Osteocyte (in vitro differentiated cells): ENCODE results near the gene TEX55. TPM values are rescaled to one million over a fixed set of nuclear protein-coding genes. Genes with fewer than 3 reads are reported as not detected.
"Not testable (repeated sequence)": the region's sequence is repeated elsewhere in the genome, so short reads cannot be mapped to it uniquely, and the experiment has no call there.

Experiments
- DNase-seq: peaks from one replicate; pipeline ENCODE4 v3.0.0; 2021; ENCODE audit warnings: mixed read lengths; ENCODE audit not compliant: unreplicated experiment; ENCODE audit errors: extremely low spot score
- H3K27ac Mint-ChIP-seq: one replicate; pipeline ENCODE4 v1.8.0; 2021; ENCODE audit warnings: mild to moderate bottlenecking, mixed read lengths; ENCODE audit not compliant: unreplicated experiment
- H3K27me3 Mint-ChIP-seq: one replicate; pipeline ENCODE4 v1.8.0; 2021; ENCODE audit warnings: mixed read lengths; ENCODE audit not compliant: unreplicated experiment
- H3K36me3 Mint-ChIP-seq: one replicate; pipeline ENCODE4 v1.8.0; 2021; ENCODE audit warnings: mixed read lengths; ENCODE audit not compliant: unreplicated experiment
- H3K4me1 Mint-ChIP-seq: one replicate; pipeline ENCODE4 v1.8.0; 2021; ENCODE audit warnings: mixed read lengths; ENCODE audit not compliant: unreplicated experiment
- H3K4me3 Mint-ChIP-seq: one replicate; pipeline ENCODE4 v1.8.0; 2021; ENCODE audit warnings: mild to moderate bottlenecking, moderate library complexity, mixed read lengths; ENCODE audit not compliant: unreplicated experiment
- H3K9me3 Mint-ChIP-seq: one replicate; pipeline ENCODE4 v1.8.0; 2021; ENCODE audit warnings: mixed read lengths; ENCODE audit not compliant: unreplicated experiment
- CTCF ChIP-seq: fragments of 200-600 bp; sonication (generic); IDR thresholded peaks from 2 replicates; pipeline ENCODE4 v1.5.0; 2021; ENCODE audit warnings: antibody characterized with exemption, mild to moderate bottlenecking, moderate library complexity
- total RNA-seq: library from RNA; stranded (reverse); gene quantifications from 2 replicates; pipeline ENCODE4 v1.2.1, GENCODE V29; 2021

The TEX55 gene
- total RNA-seq, 1 donor from 2014 or later, result not detected

GRCh38 chr3:119161240-119161639 lies 15.3 kb downstream of the TEX55 start:
- Mint-ChIP-seq H3K27ac (no peak overlapping the region), H3K4me3 (no peak overlapping the region), H3K9me3 (peaks cover 10% of the 10 kb centered on the region), H3K27me3 (no peaks in the 10 kb centered on the region), H3K36me3 (peaks cover 8% of the 10 kb centered on the region), H3K4me1 (no peaks in the 10 kb centered on the region)
- no peak for DNase-seq
- no peak for TF ChIP-seq CTCF

GRCh38 chr3:119164745-119165144 lies 18.8 kb downstream of the TEX55 start:
- H3K4me3 Mint-ChIP-seq, H3K36me3 Mint-ChIP-seq, H3K27ac Mint-ChIP-seq, H3K4me1 Mint-ChIP-seq, H3K27me3 Mint-ChIP-seq, DNase-seq: not testable (repeated sequence)
- H3K9me3 Mint-ChIP-seq, result peaks cover 10% of the 10 kb centered on the region

- Mint-ChIP-seq H3K36me3 (no peaks in the 10 kb centered on the region), H3K4me3 (no peak overlapping the region), H3K9me3 (peaks cover 2% of the 10 kb centered on the region), H3K27me3 (no peaks in the 10 kb centered on the region), H3K27ac (no peak overlapping the region), H3K4me1 (peaks cover 14% of the 10 kb centered on the region)
- DNase-seq, result no peak
- TF ChIP-seq CTCF, result no peak
Measured at GRCh38 chr3:119170821-119171220, 24.9 kb downstream of the TEX55 start.

- Mint-ChIP-seq H3K4me3 (peak within 1 kb of the TSS; percentile 8), H3K36me3 (no peaks in the 10 kb centered on the region), H3K27ac (no peak within 1 kb of the TSS), H3K27me3 (no peaks in the 10 kb centered on the region), H3K4me1 (peaks cover 24% of the 10 kb centered on the region), H3K9me3 (no peaks in the 10 kb centered on the region)
- no peak for DNase-seq
- no peak for TF ChIP-seq CTCF
Measured at GRCh38 chr3:119173325-119173724, 27.4 kb downstream of the TEX55 start, which contains the start of gene UPK1B. UPK1B (plus strand) TSS chr3:119173598; CDS start chr3:119186742, 13,144 bp downstream.

GRCh38 chr3:119175872-119176756 lies 30.1 kb downstream of the TEX55 start:
- Mint-ChIP-seq H3K27me3 (no peaks in the 10 kb centered on the region), H3K27ac (peak overlapping the region; percentile 70), H3K9me3 (no peaks in the 10 kb centered on the region), H3K4me3 (peak overlapping the region; percentile 41), H3K4me1 (peaks cover 24% of the 10 kb centered on the region), H3K36me3 (no peaks in the 10 kb centered on the region)
- TF ChIP-seq CTCF, result no peak
- DNase-seq, result no peak
